Liver (tissue), 9 donors: ENCODE results near the gene PTCSC3. TPM values are rescaled to one million over a fixed set of nuclear protein-coding genes. Genes with fewer than 3 reads are reported as not detected.
A peak's percentile ranks its signal among the peaks of the same experiment; 100 is the strongest.

Experiments
- DNase-seq: peaks from one replicate; pipeline ENCODE4 v3.0.0-alpha.2; 2017; ENCODE audit warnings: low spot score
- H3K27ac ChIP-seq, 2 donors: one replicate each; pipeline ENCODE4 v1.7.0; 2013; ENCODE audit warnings: inconsistent platforms in 2 of 2, low read length in 2 of 2, control low read depth in 1 of 2, low read depth in 1 of 2, mild to moderate bottlenecking in 1 of 2
- H3K27me3 ChIP-seq, 4 donors: one replicate each; pipeline versions ENCODE4 v1.6.1 to v1.7.0; 2013; ENCODE audit warnings: low read length in 3 of 4, inconsistent platforms in 1 of 4, mild to moderate bottlenecking in 1 of 4, moderate library complexity in 1 of 4; ENCODE audit not compliant: control insufficient read depth in 4 of 4, insufficient read depth in 4 of 4
- H3K36me3 ChIP-seq, 4 donors: one replicate each; pipeline versions ENCODE4 v1.6.1 to v1.7.0; 2013; ENCODE audit warnings: low read length in 3 of 4, mild to moderate bottlenecking in 3 of 4, low read depth in 1 of 4, moderate library complexity in 1 of 4; ENCODE audit not compliant: control insufficient read depth in 4 of 4, insufficient read depth in 3 of 4
- H3K4me1 ChIP-seq, 4 donors: one replicate each; pipeline versions ENCODE4 v1.6.1 to v1.7.0; 2013; ENCODE audit warnings: low read length in 3 of 4, mild to moderate bottlenecking in 3 of 4, moderate library complexity in 1 of 4; ENCODE audit not compliant: control insufficient read depth in 4 of 4, insufficient read depth in 4 of 4
- H3K4me3 ChIP-seq, 3 donors: one replicate each; pipeline versions ENCODE4 v1.6.1 to v1.7.0; 2013; ENCODE audit warnings: low read length in 3 of 3, control low read depth in 1 of 3, low read depth in 1 of 3, mild to moderate bottlenecking in 1 of 3
- H3K9ac ChIP-seq, 2 donors: one replicate each; pipeline ENCODE4 v1.7.0; 2013; ENCODE audit warnings: low read length in 2 of 2, mild to moderate bottlenecking in 2 of 2, moderate library complexity in 2 of 2, control low read depth in 1 of 2, low read depth in 1 of 2
- H3K9me3 ChIP-seq, 4 donors: one replicate each; pipeline versions ENCODE4 v1.6.1 to v1.7.0; 2013; ENCODE audit warnings: low read length in 3 of 4; ENCODE audit not compliant: control insufficient read depth in 4 of 4
- FOXA1 ChIP-seq: IDR thresholded peaks from 2 replicates; pipeline ENCODE4 v1.6.1; 2016; ENCODE audit warnings: antibody characterized with exemption
- HNF4A ChIP-seq, 2 donors: conservative IDR thresholded peaks; 2 replicates each; pipeline ENCODE4 v1.6.1; 2016; ENCODE audit warnings: antibody characterized with exemption in 2 of 2, mild to moderate bottlenecking in 2 of 2
- JUND ChIP-seq, 2 donors: IDR thresholded peaks; 2 replicates each; pipeline ENCODE4 v1.6.1; 2016; ENCODE audit warnings: antibody characterized with exemption in 2 of 2
- NR2F2 ChIP-seq: IDR thresholded peaks from 2 replicates; pipeline ENCODE4 v1.6.1; 2016; ENCODE audit warnings: antibody characterized with exemption
- RAD21 ChIP-seq, 2 donors: IDR thresholded peaks; 2 replicates each; pipeline ENCODE4 v1.6.1; 2016; ENCODE audit warnings: antibody characterized with exemption in 2 of 2, mild to moderate bottlenecking in 2 of 2
- RXRA ChIP-seq, 2 donors: IDR thresholded peaks; 2 replicates each; pipeline ENCODE4 v1.6.1; 2017 to 2018; ENCODE audit warnings: antibody characterized with exemption in 2 of 2, mild to moderate bottlenecking in 1 of 2
- SP1 ChIP-seq: IDR thresholded peaks from 2 replicates; pipeline ENCODE4 v1.6.1; 2018; ENCODE audit warnings: antibody characterized with exemption, mild to moderate bottlenecking
- TAF1 ChIP-seq: conservative IDR thresholded peaks from 2 replicates; pipeline ENCODE4 v1.6.1; 2016; ENCODE audit warnings: antibody characterized with exemption, mild to moderate bottlenecking
- YY1 ChIP-seq: IDR thresholded peaks from 2 replicates; pipeline ENCODE4 v1.6.1; 2016; ENCODE audit warnings: antibody characterized with exemption, mild to moderate bottlenecking
- WGBS: extraction: QIAGEN DNeasy Blood & Tissue Kit; methylation state at CpG from one replicate; pipeline ENCODE4 v1.1.7; 2013; 5-methylcytosine and 5-hydroxymethylcytosine counted together
- polyA plus RNA-seq, 2 donors: library from polyadenylated mRNA; stranded (reverse) in 1 of 2; unstranded in 1 of 2; fragments of 200-250 nt in 1 of 2; fragments of >200 nt in 1 of 2; fragmentation: Nextera tagmentation in 1 of 2; extraction: Ambion mirVana in 1 of 2; gene quantifications; one replicate each; pipeline versions ENCODE4 v1.2.1 to v1.2.3, GENCODE V29; 2013 to 2015
- total RNA-seq, 2 donors: library from RNA; depleted of rRNA; stranded (reverse); fragments of >200 nt; gene quantifications; one replicate each; pipeline ENCODE4 v1.2.3, GENCODE V29; 2014
- TF ChIP-seq, protein P1 (sequence below): fragments of 150-350 bp; IDR thresholded peaks from 2 replicates; pipeline ENCODE4 v1.5.1; 2017; ENCODE audit warnings: improper control_type of control experiment, low read depth, low read length; ENCODE audit not compliant: missing input control
- TF ChIP-seq, protein P2 (sequence below): IDR thresholded peaks from 2 replicates; pipeline ENCODE4 v1.6.1; 2016; ENCODE audit warnings: antibody characterized with exemption, mild to moderate bottlenecking
- TF ChIP-seq, protein P3 (sequence below): IDR thresholded peaks from 2 replicates; pipeline ENCODE4 v1.6.1; 2016; ENCODE audit warnings: antibody characterized with exemption
- TF ChIP-seq, protein P4 (sequence below): IDR thresholded peaks from 2 replicates; pipeline ENCODE4 v1.6.1; 2016; ENCODE audit warnings: antibody characterized with exemption
- donor health status: healthy.
- donor health status: healthy.
- donor health status: healthy.
- donor health status: healthy.
- donor health status: healthy.

PTCSC3 gene
- total and polyA plus RNA-seq, 4 donors, result not detected

DNA sequence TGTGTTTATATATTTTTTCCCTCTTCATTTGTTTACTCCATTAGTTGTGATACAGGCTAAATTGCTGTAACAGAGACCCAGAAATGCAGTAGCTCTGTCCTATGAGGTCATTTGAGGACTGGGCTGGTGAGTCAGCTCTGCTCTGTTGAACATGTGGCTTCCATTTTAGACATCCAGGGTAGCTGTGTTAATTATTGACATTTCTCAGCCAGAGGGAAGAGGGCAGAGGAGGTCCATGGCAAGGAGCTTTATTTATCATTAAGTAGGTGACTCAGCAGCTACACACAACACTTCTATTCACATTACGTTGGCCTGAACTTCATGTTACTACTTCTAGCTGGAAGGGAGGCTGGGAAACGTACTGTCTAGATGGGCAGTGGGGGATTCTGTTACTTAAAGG lies 85.4 kb downstream of the PTCSC3 start:
- Histone ChIP-seq H3K4me3 (no peak overlapping the region), H3K27me3 (peaks cover 0 to 9% (median 0%) of the 10 kb centered on the region in 4 donors), H3K4me1 (peaks cover 0 to 3% (median 0%) of the 10 kb centered on the region in 4 donors), H3K27ac (no peak overlapping the region), H3K36me3 (no peaks in the 10 kb centered on the region), H3K9ac (no peak overlapping the region), H3K9me3 (no peaks in the 10 kb centered on the region)
- no peak for DNase-seq
- TF ChIP-seq RXRA (IDR thresholded peaks at IDR 0.05) (peak; percentile 35 to 76), JUND (IDR thresholded peaks at IDR 0.05) (peak; percentile 58 to 93), YY1 (peak; percentile 74), SP1 (no peak)
- WGBS, result 46% methylated on average over 2 of the region's 2 CpGs

DNA sequence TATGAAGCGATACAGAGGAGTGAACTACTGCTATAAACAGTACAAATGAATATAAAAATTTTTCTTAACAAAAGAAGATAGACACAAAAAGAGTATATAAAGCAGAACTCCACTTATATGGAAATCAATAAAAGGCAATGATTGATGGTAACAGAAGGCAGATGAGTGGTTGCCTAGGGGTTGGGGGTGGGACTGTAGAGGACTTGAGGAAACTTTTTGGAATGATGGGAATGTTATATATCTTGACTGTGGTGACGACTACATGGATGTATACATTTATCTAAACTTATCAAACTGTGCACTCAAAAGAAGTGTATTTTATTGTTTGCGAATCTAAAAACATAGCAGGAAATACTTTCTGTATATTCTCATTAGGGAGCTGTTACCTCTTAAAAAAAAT lies 89.1 kb downstream of the PTCSC3 start:
- no peak for TF ChIP-seq HNF4A (conservative IDR thresholded peaks at IDR 0.05)
- no peak for TF ChIP-seq RAD21 (IDR thresholded peaks at IDR 0.05)
- TF ChIP-seq, protein P1, sequence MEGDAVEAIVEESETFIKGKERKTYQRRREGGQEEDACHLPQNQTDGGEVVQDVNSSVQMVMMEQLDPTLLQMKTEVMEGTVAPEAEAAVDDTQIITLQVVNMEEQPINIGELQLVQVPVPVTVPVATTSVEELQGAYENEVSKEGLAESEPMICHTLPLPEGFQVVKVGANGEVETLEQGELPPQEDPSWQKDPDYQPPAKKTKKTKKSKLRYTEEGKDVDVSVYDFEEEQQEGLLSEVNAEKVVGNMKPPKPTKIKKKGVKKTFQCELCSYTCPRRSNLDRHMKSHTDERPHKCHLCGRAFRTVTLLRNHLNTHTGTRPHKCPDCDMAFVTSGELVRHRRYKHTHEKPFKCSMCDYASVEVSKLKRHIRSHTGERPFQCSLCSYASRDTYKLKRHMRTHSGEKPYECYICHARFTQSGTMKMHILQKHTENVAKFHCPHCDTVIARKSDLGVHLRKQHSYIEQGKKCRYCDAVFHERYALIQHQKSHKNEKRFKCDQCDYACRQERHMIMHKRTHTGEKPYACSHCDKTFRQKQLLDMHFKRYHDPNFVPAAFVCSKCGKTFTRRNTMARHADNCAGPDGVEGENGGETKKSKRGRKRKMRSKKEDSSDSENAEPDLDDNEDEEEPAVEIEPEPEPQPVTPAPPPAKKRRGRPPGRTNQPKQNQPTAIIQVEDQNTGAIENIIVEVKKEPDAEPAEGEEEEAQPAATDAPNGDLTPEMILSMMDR, result no peak
- no peak for TF ChIP-seq RXRA (IDR thresholded peaks at IDR 0.05)
- WGBS, result 75% methylated on average over 3 of the region's 3 CpGs
- H3K9me3 ChIP-seq, result no peaks in the 10 kb centered on the region
- no peak overlapping the region for H3K27ac ChIP-seq
- no peak overlapping the region for H3K4me3 ChIP-seq
- no peaks in the 10 kb centered on the region for H3K36me3 ChIP-seq
- H3K4me1 ChIP-seq, result peaks cover 0 to 3% (median 0%) of the 10 kb centered on the region in 4 donors
- no peak overlapping the region for H3K9ac ChIP-seq
- no peak for DNase-seq
- peaks cover 0 to 7% (median 0%) of the 10 kb centered on the region in 4 donors for H3K27me3 ChIP-seq

DNA sequence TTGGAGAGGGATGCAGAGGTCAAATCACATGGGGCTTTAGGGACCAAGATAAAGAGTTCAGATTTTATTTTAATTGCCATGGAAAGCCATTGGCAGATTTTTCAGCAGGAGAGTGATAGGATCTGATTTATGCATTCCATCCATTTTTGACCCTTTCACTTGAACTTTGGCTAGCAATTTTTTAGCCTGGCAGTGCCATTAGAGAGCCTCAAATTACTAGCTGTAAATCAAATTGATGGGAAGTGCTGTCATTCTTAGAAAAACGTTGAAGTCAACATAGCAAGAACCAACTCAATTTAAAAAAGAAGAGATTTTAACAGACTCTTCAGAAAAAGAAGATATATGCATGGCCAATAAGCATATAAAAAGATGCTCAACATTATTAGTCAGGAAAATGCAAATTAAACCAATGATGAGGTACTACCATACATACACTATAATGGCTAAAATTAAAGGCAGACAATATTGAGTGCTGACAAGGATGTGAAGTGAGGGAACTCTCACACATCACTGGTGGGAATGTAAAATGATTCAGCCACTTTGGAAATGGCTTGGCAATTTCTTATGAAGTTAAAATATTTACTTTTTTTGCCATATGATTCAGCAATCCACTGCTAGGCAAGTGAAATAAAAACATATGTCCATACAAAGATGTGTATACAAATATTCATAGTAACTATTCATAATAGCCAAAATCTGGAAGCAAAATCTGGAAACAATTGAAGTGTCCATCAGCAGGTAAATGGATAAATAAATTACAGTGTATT lies 89.7 kb downstream of the PTCSC3 start:
- 23% methylated on average over 1 of the region's 1 CpG for WGBS
- Histone ChIP-seq H3K9ac (no peak overlapping the region), H3K9me3 (no peaks in the 10 kb centered on the region), H3K36me3 (no peaks in the 10 kb centered on the region), H3K27me3 (peaks cover 0 to 7% (median 0%) of the 10 kb centered on the region in 4 donors), H3K4me3 (no peak overlapping the region), H3K27ac (no peak overlapping the region), H3K4me1 (peaks cover 0 to 3% (median 0%) of the 10 kb centered on the region in 4 donors)
- no peak for DNase-seq
- TF ChIP-seq SP1 (no peak), TAF1 (no peak), JUND (IDR thresholded peaks at IDR 0.05) (no peak), NR2F2 (no peak), YY1 (no peak), FOXA1 (no peak)
- TF ChIP-seq, protein P2, sequence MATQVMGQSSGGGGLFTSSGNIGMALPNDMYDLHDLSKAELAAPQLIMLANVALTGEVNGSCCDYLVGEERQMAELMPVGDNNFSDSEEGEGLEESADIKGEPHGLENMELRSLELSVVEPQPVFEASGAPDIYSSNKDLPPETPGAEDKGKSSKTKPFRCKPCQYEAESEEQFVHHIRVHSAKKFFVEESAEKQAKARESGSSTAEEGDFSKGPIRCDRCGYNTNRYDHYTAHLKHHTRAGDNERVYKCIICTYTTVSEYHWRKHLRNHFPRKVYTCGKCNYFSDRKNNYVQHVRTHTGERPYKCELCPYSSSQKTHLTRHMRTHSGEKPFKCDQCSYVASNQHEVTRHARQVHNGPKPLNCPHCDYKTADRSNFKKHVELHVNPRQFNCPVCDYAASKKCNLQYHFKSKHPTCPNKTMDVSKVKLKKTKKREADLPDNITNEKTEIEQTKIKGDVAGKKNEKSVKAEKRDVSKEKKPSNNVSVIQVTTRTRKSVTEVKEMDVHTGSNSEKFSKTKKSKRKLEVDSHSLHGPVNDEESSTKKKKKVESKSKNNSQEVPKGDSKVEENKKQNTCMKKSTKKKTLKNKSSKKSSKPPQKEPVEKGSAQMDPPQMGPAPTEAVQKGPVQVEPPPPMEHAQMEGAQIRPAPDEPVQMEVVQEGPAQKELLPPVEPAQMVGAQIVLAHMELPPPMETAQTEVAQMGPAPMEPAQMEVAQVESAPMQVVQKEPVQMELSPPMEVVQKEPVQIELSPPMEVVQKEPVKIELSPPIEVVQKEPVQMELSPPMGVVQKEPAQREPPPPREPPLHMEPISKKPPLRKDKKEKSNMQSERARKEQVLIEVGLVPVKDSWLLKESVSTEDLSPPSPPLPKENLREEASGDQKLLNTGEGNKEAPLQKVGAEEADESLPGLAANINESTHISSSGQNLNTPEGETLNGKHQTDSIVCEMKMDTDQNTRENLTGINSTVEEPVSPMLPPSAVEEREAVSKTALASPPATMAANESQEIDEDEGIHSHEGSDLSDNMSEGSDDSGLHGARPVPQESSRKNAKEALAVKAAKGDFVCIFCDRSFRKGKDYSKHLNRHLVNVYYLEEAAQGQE, result no peak
- TF ChIP-seq, protein P3, sequence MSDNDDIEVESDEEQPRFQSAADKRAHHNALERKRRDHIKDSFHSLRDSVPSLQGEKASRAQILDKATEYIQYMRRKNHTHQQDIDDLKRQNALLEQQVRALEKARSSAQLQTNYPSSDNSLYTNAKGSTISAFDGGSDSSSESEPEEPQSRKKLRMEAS, result no peak
- TF ChIP-seq, protein P1, result no peak
- TF ChIP-seq, protein P4, sequence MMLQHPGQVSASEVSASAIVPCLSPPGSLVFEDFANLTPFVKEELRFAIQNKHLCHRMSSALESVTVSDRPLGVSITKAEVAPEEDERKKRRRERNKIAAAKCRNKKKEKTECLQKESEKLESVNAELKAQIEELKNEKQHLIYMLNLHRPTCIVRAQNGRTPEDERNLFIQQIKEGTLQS, result no peak
